Upper lobe of right lung (tissue), 1 donor: ENCODE data around the gene MCM5. TPM values are rescaled to one million over a fixed set of nuclear protein-coding genes. Genes with fewer than 3 reads are reported as not detected.

Experiments
- ATAC-seq: fragments of 200-7000 bp; cut with Tn5 transposase; one replicate; pipeline ENCODE4 v1.9.1; 2020; ENCODE audit warnings: mild to moderate bottlenecking, moderate library complexity
- DNase-seq: peaks from one replicate; pipeline ENCODE4 v3.0.0-alpha.2; 2020
- H3K27ac ChIP-seq: fragments of 200-600 bp; one replicate; pipeline ENCODE4 v1.8.0; 2022
- H3K27me3 ChIP-seq: fragments of 200-600 bp; one replicate; pipeline ENCODE4 v1.8.0; 2022; ENCODE audit warnings: mild to moderate bottlenecking
- H3K36me3 ChIP-seq: fragments of 200-600 bp; one replicate; pipeline ENCODE4 v1.8.0; 2022
- H3K4me1 ChIP-seq: fragments of 200-600 bp; one replicate; pipeline ENCODE4 v1.8.0; 2022
- H3K4me3 ChIP-seq: fragments of 200-600 bp; one replicate; pipeline ENCODE4 v1.8.0; 2022; ENCODE audit warnings: mild to moderate bottlenecking
- H3K9me3 ChIP-seq: fragments of 200-600 bp; one replicate; pipeline ENCODE4 v1.8.0; 2022
- intact Hi-C: fragments of 100-400 bp; cut with DNase I; formaldehyde crosslinking; loops from one replicate; pipeline ENCODE4 v1.11.0; 2022
- total RNA-seq: library from RNA; stranded (reverse); fragmentation: NEBNext Ultra II Directional; extraction: Animal tissue kit (Norgen Biotek cat#: 25700); gene quantifications from one replicate; pipeline ENCODE4 v1.2.1, GENCODE V29; 2021
- TF ChIP-seq, protein P1 (sequence below): fragments of 200-600 bp; IDR thresholded peaks from one replicate; pipeline ENCODE4 v1.8.0; 2022; ENCODE audit warnings: antibody characterized with exemption
- donor health status: DM: no; HTN: yes; CAD: no; lungs with severe emphysema.

The MCM5 gene
- total RNA-seq, 1 donor from 2014 or later = 22.1 TPM

GRCh38 chr22:35386670-35387288, 13.2 kb upstream of the MCM5 start:
- ATAC-seq (no peak), DNase-seq (no peak)
- no peak overlapping the region for H3K4me3 ChIP-seq
- peaks cover 6% of the 10 kb centered on the region for H3K4me1 ChIP-seq
- H3K27ac ChIP-seq = no peak overlapping the region
- TF ChIP-seq, protein P1, sequence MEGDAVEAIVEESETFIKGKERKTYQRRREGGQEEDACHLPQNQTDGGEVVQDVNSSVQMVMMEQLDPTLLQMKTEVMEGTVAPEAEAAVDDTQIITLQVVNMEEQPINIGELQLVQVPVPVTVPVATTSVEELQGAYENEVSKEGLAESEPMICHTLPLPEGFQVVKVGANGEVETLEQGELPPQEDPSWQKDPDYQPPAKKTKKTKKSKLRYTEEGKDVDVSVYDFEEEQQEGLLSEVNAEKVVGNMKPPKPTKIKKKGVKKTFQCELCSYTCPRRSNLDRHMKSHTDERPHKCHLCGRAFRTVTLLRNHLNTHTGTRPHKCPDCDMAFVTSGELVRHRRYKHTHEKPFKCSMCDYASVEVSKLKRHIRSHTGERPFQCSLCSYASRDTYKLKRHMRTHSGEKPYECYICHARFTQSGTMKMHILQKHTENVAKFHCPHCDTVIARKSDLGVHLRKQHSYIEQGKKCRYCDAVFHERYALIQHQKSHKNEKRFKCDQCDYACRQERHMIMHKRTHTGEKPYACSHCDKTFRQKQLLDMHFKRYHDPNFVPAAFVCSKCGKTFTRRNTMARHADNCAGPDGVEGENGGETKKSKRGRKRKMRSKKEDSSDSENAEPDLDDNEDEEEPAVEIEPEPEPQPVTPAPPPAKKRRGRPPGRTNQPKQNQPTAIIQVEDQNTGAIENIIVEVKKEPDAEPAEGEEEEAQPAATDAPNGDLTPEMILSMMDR = no peak
- H3K27me3 ChIP-seq = no peaks in the 10 kb centered on the region
- H3K9me3 ChIP-seq = no peaks in the 10 kb centered on the region
- intact Hi-C loops = no loop called here
- peaks cover 42% of the 10 kb centered on the region for H3K36me3 ChIP-seq

- intact Hi-C loops = no loop called here
- H3K27me3 ChIP-seq = no peaks in the 10 kb centered on the region
- H3K27ac ChIP-seq = no peak overlapping the region
- DNase-seq (no peak), ATAC-seq (no peak)
- no peaks in the 10 kb centered on the region for H3K4me1 ChIP-seq
- H3K9me3 ChIP-seq = no peaks in the 10 kb centered on the region
- TF ChIP-seq, protein P1 = no peak
- H3K36me3 ChIP-seq = peaks cover 60% of the 10 kb centered on the region
- H3K4me3 ChIP-seq = no peak overlapping the region
These were observed 9.0 kb upstream of the MCM5 start for GRCh38 chr22:35390933-35391332.

- H3K4me3 ChIP-seq = no peak overlapping the region
- intact Hi-C loops = no loop called here
- no peaks in the 10 kb centered on the region for H3K9me3 ChIP-seq
- TF ChIP-seq, protein P1 = no peak
- H3K27ac ChIP-seq = no peak overlapping the region
- H3K4me1 ChIP-seq = no peaks in the 10 kb centered on the region
- peaks cover 45% of the 10 kb centered on the region for H3K36me3 ChIP-seq
- H3K27me3 ChIP-seq = no peaks in the 10 kb centered on the region
- ATAC-seq (no peak), DNase-seq (no peak)
These were observed 7.6 kb upstream of the MCM5 start for GRCh38 chr22:35392357-35392756.

DNA sequence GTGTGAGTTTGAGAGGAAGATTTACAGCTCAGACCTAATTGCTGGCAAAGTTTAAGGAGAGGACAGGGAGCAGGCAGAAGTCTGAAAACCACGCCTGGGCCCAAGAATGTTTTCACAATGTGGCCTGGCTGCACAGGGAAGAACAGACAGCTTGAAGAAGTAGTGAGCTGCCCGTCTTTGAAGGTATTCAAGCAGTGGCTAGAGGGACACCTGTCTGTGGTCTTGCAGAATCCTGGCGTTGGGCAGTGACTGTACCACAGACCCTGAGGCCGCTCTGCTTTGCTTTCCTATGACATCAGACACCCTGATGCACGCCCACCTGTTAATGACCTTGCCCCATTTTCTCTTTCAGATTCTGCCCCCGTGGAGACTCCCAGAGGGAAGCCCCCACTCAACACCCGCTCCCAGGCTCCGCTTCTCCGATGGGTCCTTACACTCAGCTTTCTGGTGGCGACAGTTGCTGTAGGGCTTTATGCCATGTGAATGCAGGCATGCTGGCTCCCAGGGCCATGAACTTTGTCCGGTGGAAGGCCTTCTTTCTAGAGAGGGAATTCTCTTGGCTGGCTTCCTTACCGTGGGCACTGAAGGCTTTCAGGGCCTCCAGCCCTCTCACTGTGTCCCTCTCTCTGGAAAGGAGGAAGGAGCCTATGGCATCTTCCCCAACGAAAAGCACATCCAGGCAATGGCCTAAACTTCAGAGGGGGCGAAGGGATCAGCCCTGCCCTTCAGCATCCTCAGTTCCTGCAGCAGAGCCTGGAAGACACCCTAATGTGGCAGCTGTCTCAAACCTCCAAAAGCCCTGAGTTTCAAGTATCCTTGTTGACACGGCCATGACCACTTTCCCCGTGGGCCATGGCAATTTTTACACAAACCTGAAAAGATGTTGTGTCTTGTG, 6.6 kb upstream of the MCM5 start:
- no peak overlapping the region for H3K27ac ChIP-seq

GRCh38 chr22:35394011-35394312, 6.0 kb upstream of the MCM5 start:
- ATAC-seq = no peak
- TF ChIP-seq, protein P1 = no peak
- intact Hi-C loops = no loop called here
- DNase-seq = no peak
- Histone ChIP-seq H3K36me3 (peaks cover 36% of the 10 kb centered on the region), H3K4me3 (no peak overlapping the region), H3K9me3 (no peaks in the 10 kb centered on the region), H3K27ac (no peak overlapping the region), H3K4me1 (no peaks in the 10 kb centered on the region), H3K27me3 (no peaks in the 10 kb centered on the region)

More for the DNA sequence above, 6.6 kb upstream of the MCM5 start:
- H3K4me1 ChIP-seq = no peaks in the 10 kb centered on the region
- H3K9me3 ChIP-seq = no peaks in the 10 kb centered on the region
- DNase-seq (no peak), ATAC-seq (no peak)
- intact Hi-C loops = no loop called here
- peaks cover 36% of the 10 kb centered on the region for H3K36me3 ChIP-seq
- H3K4me3 ChIP-seq = no peak overlapping the region
- TF ChIP-seq, protein P1 = no peak
- no peaks in the 10 kb centered on the region for H3K27me3 ChIP-seq
